HCT116 (cell line): ENCODE data around the gene COLEC11. TPM values are rescaled to one million over a fixed set of nuclear protein-coding genes. Genes with fewer than 3 reads are reported as not detected.

Experiments used
- ATAC-seq: fragments of 200-7000 bp; cut with Tn5 transposase; 2 replicates; pipeline ENCODE4 v1.9.1; 2020; ENCODE audit warnings: mild to moderate bottlenecking, moderate library complexity
- BruUV-seq: library from RNA; stranded (reverse); fragments of 400-500 nt; replicated peaks from 2 replicates; lab custom pipeline; 2021; lab: Mats Ljungman, UMichigan
- CTCF ChIA-PET: fragments of 300-600 bp; sonication (Branson Sonifier 250); formaldehyde crosslinking; loops from one replicate; lab custom pipeline; 2021; ENCODE audit warnings: antibody characterized with exemption; lab: Charles Lee
- POLR2A ChIA-PET: fragments of 300-600, 350-600 bp; sonication (Branson Sonifier 250); formaldehyde crosslinking; loops from one replicate; lab custom pipeline; 2021; ENCODE audit warnings: antibody characterized with exemption; lab: Charles Lee
- RAD21 ChIA-PET, 2 experiments: fragments of 300-600 bp; sonication (Branson Sonifier 250); formaldehyde crosslinking; loops; one replicate each; lab custom pipeline; 2023; ENCODE audit warnings: low total read pairs in 2 of 2; ENCODE audit not compliant: uncharacterized antibody in 2 of 2, unreplicated experiment in 2 of 2, low non-redundant PET in 1 of 2; lab: Charles Lee
- DNase-seq: peaks from one replicate; pipeline ENCODE4 v3.0.0-alpha.2; 2010; ENCODE audit warnings: low read depth, low spot score
- H2AFZ ChIP-seq: fragments of 200-600 bp; shearing (Covaris generic), sonication (generic); 2 replicates; pipeline ENCODE4 v1.6.1; 2017; ENCODE audit warnings: low read depth, mixed run types, mixed read lengths, antibody characterized with exemption, low read length; ENCODE audit not compliant: poor library complexity, severe bottlenecking
- H3K27ac ChIP-seq: 2 replicates; pipeline ENCODE4 v1.5.1; 2012; ENCODE audit warnings: low read depth, low read length
- H3K27me3 ChIP-seq: fragments of 200-600 bp; sonication (generic); 2 replicates; pipeline ENCODE4 v1.6.1; 2016; ENCODE audit warnings: mixed run types, low read length, mixed read lengths; ENCODE audit not compliant: insufficient read depth
- H3K36me3 ChIP-seq, 2 experiments: fragments of 200-500 bp in 1 of 2; fragments of 200-600 bp in 1 of 2; sonication (Bioruptor generic) in 1 of 2; sonication (generic) in 1 of 2; 2 replicates each; pipeline versions ENCODE4 v1.5.1 to v1.6.1; 2014 to 2016; ENCODE audit warnings: low read length in 2 of 2, inconsistent platforms in 1 of 2, mixed read lengths in 1 of 2, mixed run types in 1 of 2; ENCODE audit not compliant: insufficient read depth in 2 of 2, control insufficient read depth in 1 of 2
- H3K4me1 ChIP-seq, 2 experiments: fragments of 200-600 bp in 1 of 2; sonication (generic) in 1 of 2; 2 replicates each; pipeline versions ENCODE4 v1.5.1 to v1.6.1; 2012 to 2017; ENCODE audit warnings: low read length in 2 of 2, inconsistent platforms in 1 of 2, mild to moderate bottlenecking in 1 of 2, mixed read lengths in 1 of 2, mixed run types in 1 of 2, moderate library complexity in 1 of 2; ENCODE audit not compliant: insufficient read depth in 2 of 2, control insufficient read depth in 1 of 2
- H3K4me2 ChIP-seq: fragments of 200-600 bp; sonication (generic); 2 replicates; pipeline ENCODE4 v1.6.1; 2017; ENCODE audit warnings: mixed run types, low read length, mixed read lengths
- H3K4me3 ChIP-seq, 2 experiments: fragments of 200-600 bp in 1 of 2; sonication (generic) in 1 of 2; replicated peaks in 1 of 2; 2 replicates each; pipeline ENCODE4 v1.5.1; 2011 to 2016; ENCODE audit warnings: low read length in 2 of 2, control low read depth in 1 of 2, low read depth in 1 of 2, mild to moderate bottlenecking in 1 of 2, mixed read lengths in 1 of 2, mixed run types in 1 of 2
- H3K79me2 ChIP-seq: fragments of 200-600 bp; sonication (generic); 2 replicates; pipeline ENCODE4 v1.6.1; 2017; ENCODE audit warnings: mild to moderate bottlenecking, mixed run types, low read length, moderate library complexity, mixed read lengths; ENCODE audit not compliant: insufficient read depth
- H3K9ac ChIP-seq: fragments of 200-600 bp; sonication (generic); 2 replicates; pipeline ENCODE4 v1.6.1; 2016; ENCODE audit warnings: low read length, mixed read lengths
- H3K9me2 ChIP-seq: fragments of 200-600 bp; sonication (generic), shearing (Covaris generic); 2 replicates; pipeline ENCODE4 v1.6.1; 2017; ENCODE audit warnings: mixed run types, mild to moderate bottlenecking, moderate library complexity; ENCODE audit not compliant: insufficient read depth
- H3K9me3 ChIP-seq, 2 experiments: fragments of 200-500 bp in 1 of 2; fragments of 200-600 bp in 1 of 2; sonication (Bioruptor generic) in 1 of 2; sonication (generic) in 1 of 2; 2 replicates each; pipeline ENCODE4 v1.6.1; 2014 to 2017; ENCODE audit warnings: low read length in 2 of 2, mixed read lengths in 2 of 2, inconsistent platforms in 1 of 2, low read depth in 1 of 2, mild to moderate bottlenecking in 1 of 2, mixed run types in 1 of 2, moderate library complexity in 1 of 2; ENCODE audit not compliant: control insufficient read depth in 1 of 2, insufficient read depth in 1 of 2
- H4K20me1 ChIP-seq: fragments of 200-600 bp; sonication (generic), shearing (Covaris generic); 2 replicates; pipeline ENCODE4 v1.6.1; 2017; ENCODE audit warnings: mixed run types, mild to moderate bottlenecking, moderate library complexity; ENCODE audit not compliant: insufficient read depth
- EGR1 ChIP-seq: IDR thresholded peaks from 2 replicates; pipeline ENCODE4 v1.6.1; 2012; ENCODE audit warnings: low read depth
- EZH2phosphoT487 ChIP-seq: fragments of 200-600 bp; IDR thresholded peaks from 2 replicates; pipeline ENCODE4 v1.6.1; 2018; ENCODE audit warnings: antibody characterized with exemption, borderline replicate concordance
- JUND ChIP-seq: IDR thresholded peaks from 2 replicates; pipeline ENCODE4 v1.6.1; 2012
- POLR2A ChIP-seq: IDR thresholded peaks from 2 replicates; pipeline ENCODE4 v1.7.0; 2011; ENCODE audit warnings: borderline replicate concordance; ENCODE audit not compliant: insufficient read depth, insufficient read length; ENCODE audit errors: extremely low read depth
- POLR2AphosphoS5 ChIP-seq: IDR thresholded peaks from 2 replicates; pipeline ENCODE4 v1.6.1; 2011; ENCODE audit warnings: mild to moderate bottlenecking, low read depth, low read length, moderate library complexity
- SIN3A ChIP-seq: IDR thresholded peaks from 2 replicates; pipeline ENCODE4 v1.6.1; 2012; ENCODE audit warnings: low read depth
- TCF7L2 ChIP-seq: IDR thresholded peaks from 2 replicates; pipeline ENCODE4 v1.7.0; 2011; ENCODE audit warnings: borderline replicate concordance, inconsistent platforms; ENCODE audit not compliant: insufficient read depth, insufficient read length; ENCODE audit errors: extremely low read depth
- YY1 ChIP-seq: IDR thresholded peaks from 2 replicates; pipeline ENCODE4 v1.6.1; 2011; ENCODE audit warnings: low read length, low read depth, moderate library complexity, mild to moderate bottlenecking; ENCODE audit not compliant: insufficient replicate concordance; ENCODE audit errors: extremely low read depth
- intact Hi-C: fragments of 100-400 bp; cut with micrococcal nuclease; formaldehyde crosslinking; loops from 2 replicates; pipeline ENCODE4 v1.10.0; 2022
- total RNA-seq: library from RNA; stranded (reverse); gene quantifications from one replicate; pipeline ENCODE4 v1.2.1, GENCODE V29; 2021; ENCODE audit not compliant: unreplicated experiment
- TF ChIP-seq, protein P1 (sequence below): IDR thresholded peaks from 2 replicates; pipeline ENCODE4 v1.6.1; 2012; ENCODE audit warnings: low read depth
- TF ChIP-seq, protein P2 (sequence below), 3 experiments: fragments of 200-600 bp in 1 of 3; sonication (generic) in 1 of 3; IDR thresholded peaks in 2 of 3; conservative IDR thresholded peaks in 1 of 3; 2 replicates each; pipeline ENCODE4 v1.5.1; 2012 to 2017; ENCODE audit warnings: low read depth in 2 of 3, low read length in 2 of 3, antibody characterized with exemption in 1 of 3, borderline replicate concordance in 1 of 3, control low read depth in 1 of 3, mild to moderate bottlenecking in 1 of 3, mixed read lengths in 1 of 3, mixed run types in 1 of 3, moderate library complexity in 1 of 3; ENCODE audit not compliant: insufficient read depth in 1 of 3
- TF ChIP-seq, protein P3 (sequence below): IDR thresholded peaks from 2 replicates; pipeline ENCODE4 v1.6.1; 2011; ENCODE audit warnings: mild to moderate bottlenecking, low read length, moderate library complexity; ENCODE audit not compliant: insufficient replicate concordance; ENCODE audit errors: extremely low read depth

COLEC11 gene
- total RNA-seq, 1 experiment from 2014 or later, result 0.15 TPM

DNA sequence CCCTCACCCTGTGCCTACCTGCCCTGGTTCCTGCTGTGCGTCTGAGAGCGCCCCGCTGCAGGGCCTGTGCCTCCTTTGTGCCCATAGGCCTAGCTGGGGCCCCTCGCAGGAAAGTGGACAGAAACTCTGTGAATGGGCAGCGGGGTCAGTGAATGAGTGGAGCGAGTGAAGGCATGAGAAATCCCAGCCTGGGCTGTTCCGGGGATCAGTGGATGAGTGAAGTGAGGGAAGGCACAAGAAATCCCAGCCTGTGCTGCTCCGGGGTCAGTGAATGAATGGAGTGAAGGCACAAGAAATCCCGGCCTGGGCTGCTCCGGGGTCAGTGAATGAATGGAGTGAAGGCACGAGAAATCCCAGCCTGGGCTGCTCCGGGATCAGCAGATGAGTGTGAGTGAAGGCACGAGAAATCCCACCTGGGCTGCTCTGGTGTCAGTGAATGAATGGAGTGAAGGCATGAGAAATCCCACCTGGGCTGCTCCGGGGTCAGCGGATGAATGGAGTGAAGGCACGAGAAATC, 2.0 kb downstream of the COLEC11 start:
- TF ChIP-seq EGR1, result no peak
- TF ChIP-seq, protein P1, sequence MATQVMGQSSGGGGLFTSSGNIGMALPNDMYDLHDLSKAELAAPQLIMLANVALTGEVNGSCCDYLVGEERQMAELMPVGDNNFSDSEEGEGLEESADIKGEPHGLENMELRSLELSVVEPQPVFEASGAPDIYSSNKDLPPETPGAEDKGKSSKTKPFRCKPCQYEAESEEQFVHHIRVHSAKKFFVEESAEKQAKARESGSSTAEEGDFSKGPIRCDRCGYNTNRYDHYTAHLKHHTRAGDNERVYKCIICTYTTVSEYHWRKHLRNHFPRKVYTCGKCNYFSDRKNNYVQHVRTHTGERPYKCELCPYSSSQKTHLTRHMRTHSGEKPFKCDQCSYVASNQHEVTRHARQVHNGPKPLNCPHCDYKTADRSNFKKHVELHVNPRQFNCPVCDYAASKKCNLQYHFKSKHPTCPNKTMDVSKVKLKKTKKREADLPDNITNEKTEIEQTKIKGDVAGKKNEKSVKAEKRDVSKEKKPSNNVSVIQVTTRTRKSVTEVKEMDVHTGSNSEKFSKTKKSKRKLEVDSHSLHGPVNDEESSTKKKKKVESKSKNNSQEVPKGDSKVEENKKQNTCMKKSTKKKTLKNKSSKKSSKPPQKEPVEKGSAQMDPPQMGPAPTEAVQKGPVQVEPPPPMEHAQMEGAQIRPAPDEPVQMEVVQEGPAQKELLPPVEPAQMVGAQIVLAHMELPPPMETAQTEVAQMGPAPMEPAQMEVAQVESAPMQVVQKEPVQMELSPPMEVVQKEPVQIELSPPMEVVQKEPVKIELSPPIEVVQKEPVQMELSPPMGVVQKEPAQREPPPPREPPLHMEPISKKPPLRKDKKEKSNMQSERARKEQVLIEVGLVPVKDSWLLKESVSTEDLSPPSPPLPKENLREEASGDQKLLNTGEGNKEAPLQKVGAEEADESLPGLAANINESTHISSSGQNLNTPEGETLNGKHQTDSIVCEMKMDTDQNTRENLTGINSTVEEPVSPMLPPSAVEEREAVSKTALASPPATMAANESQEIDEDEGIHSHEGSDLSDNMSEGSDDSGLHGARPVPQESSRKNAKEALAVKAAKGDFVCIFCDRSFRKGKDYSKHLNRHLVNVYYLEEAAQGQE, result no peak
- no peak for TF ChIP-seq SIN3A
- TF ChIP-seq TCF7L2, result no peak
- CTCF ChIA-PET, result no interaction called here
- POLR2A ChIA-PET, result no interaction called here
- Histone ChIP-seq H3K4me1 (no peaks in the 10 kb centered on the region), H3K36me3 (no peaks in the 10 kb centered on the region), H3K9me2 (no peaks in the 10 kb centered on the region), H3K27ac (no peak overlapping the region), H3K27me3 (no peaks in the 10 kb centered on the region), H3K79me2 (no peaks in the 10 kb centered on the region), H3K4me3 (no peak overlapping the region), H3K4me2 (no peak overlapping the region), H3K9ac (no peak overlapping the region), H4K20me1 (no peaks in the 10 kb centered on the region), H3K9me3 (no peaks in the 10 kb centered on the region), H2AFZ (no peak overlapping the region)
- DNase-seq, result no peak
- ATAC-seq, result no peak
- intact Hi-C loops, result no loop called here
- RAD21 ChIA-PET, result no interaction called here
- BruUV-seq, result no TSS peak

DNA sequence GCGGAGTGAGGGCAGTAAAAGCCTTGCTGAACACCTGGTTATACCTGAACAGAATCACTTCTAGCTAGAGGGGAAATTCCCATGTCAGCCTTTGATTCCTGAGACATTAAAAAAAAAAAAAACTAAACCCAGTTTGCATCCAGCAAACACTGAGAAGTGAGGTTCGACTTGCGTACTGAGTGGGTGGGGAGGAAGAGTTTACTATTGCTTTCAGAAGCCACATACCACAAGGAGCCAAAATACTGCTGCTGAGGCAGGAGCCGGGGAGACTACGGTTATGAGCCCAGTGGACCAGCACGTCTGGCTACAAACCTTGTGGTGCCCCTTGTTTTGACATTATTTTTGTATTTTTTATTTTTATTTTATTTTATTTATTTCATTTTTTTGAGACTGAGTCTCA, 2.7 kb downstream of the COLEC11 start:
- no TSS peak for BruUV-seq
- Histone ChIP-seq H2AFZ (no peak overlapping the region), H3K36me3 (no peaks in the 10 kb centered on the region), H3K4me2 (no peak overlapping the region), H4K20me1 (no peaks in the 10 kb centered on the region), H3K9ac (no peak overlapping the region), H3K4me3 (no peak overlapping the region), H3K9me2 (no peaks in the 10 kb centered on the region), H3K4me1 (no peaks in the 10 kb centered on the region), H3K27ac (no peak overlapping the region), H3K79me2 (no peaks in the 10 kb centered on the region), H3K27me3 (no peaks in the 10 kb centered on the region), H3K9me3 (no peaks in the 10 kb centered on the region)
- RAD21 ChIA-PET, result no interaction called here
- TF ChIP-seq POLR2A, result no peak
- no peak for TF ChIP-seq TCF7L2
- no peak for TF ChIP-seq YY1
- TF ChIP-seq EZH2phosphoT487, result no peak
- TF ChIP-seq JUND, result no peak
- TF ChIP-seq POLR2AphosphoS5, result no peak
- TF ChIP-seq, protein P2, sequence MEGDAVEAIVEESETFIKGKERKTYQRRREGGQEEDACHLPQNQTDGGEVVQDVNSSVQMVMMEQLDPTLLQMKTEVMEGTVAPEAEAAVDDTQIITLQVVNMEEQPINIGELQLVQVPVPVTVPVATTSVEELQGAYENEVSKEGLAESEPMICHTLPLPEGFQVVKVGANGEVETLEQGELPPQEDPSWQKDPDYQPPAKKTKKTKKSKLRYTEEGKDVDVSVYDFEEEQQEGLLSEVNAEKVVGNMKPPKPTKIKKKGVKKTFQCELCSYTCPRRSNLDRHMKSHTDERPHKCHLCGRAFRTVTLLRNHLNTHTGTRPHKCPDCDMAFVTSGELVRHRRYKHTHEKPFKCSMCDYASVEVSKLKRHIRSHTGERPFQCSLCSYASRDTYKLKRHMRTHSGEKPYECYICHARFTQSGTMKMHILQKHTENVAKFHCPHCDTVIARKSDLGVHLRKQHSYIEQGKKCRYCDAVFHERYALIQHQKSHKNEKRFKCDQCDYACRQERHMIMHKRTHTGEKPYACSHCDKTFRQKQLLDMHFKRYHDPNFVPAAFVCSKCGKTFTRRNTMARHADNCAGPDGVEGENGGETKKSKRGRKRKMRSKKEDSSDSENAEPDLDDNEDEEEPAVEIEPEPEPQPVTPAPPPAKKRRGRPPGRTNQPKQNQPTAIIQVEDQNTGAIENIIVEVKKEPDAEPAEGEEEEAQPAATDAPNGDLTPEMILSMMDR (IDR thresholded peaks at IDR 0.05 in 2 of 3, conservative IDR thresholded peaks at IDR 0.05 in 1 of 3; ENCODE audit: borderline replicate concordance in 1 of 3, insufficient read depth in 1 of 3, low read depth in 2 of 3, low read length in 2 of 3), result no peak
- TF ChIP-seq, protein P3, sequence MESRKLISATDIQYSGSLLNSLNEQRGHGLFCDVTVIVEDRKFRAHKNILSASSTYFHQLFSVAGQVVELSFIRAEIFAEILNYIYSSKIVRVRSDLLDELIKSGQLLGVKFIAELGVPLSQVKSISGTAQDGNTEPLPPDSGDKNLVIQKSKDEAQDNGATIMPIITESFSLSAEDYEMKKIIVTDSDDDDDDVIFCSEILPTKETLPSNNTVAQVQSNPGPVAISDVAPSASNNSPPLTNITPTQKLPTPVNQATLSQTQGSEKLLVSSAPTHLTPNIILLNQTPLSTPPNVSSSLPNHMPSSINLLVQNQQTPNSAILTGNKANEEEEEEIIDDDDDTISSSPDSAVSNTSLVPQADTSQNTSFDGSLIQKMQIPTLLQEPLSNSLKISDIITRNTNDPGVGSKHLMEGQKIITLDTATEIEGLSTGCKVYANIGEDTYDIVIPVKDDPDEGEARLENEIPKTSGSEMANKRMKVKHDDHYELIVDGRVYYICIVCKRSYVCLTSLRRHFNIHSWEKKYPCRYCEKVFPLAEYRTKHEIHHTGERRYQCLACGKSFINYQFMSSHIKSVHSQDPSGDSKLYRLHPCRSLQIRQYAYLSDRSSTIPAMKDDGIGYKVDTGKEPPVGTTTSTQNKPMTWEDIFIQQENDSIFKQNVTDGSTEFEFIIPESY, result no peak
- POLR2A ChIA-PET, result no interaction called here
- CTCF ChIA-PET, result no interaction called here
- ATAC-seq, result no peak
- no peak for DNase-seq
- intact Hi-C loops, result no loop called here
